CD14-positive monocyte (primary cell): ENCODE measurements around the gene HYAL1. TPM values are rescaled to one million over a fixed set of nuclear protein-coding genes. Genes with fewer than 3 reads are reported as not detected.

Source experiments
- DNase-seq, 3 donors: peaks; one replicate each; pipeline ENCODE4 v3.0.0-alpha.2; 2011 to 2022
- H2AFZ ChIP-seq: 2 replicates; pipeline ENCODE4 v1.6.0; 2012; ENCODE audit warnings: mild to moderate bottlenecking, low read depth, low read length, inconsistent platforms; ENCODE audit not compliant: insufficient read depth, poor library complexity, severe bottlenecking
- H3K27ac ChIP-seq, 2 donors: 1 replicate in 1 of 2; 2 replicates in 1 of 2; pipeline ENCODE4 v1.5.1; 2012 to 2013; ENCODE audit warnings: low read length in 2 of 2, control low read depth in 1 of 2, inconsistent platforms in 1 of 2, low read depth in 1 of 2, mild to moderate bottlenecking in 1 of 2
- H3K27me3 ChIP-seq, 2 donors: one replicate each; pipeline versions ENCODE4 v1.6.0 to v1.6.1; 2011 to 2013; ENCODE audit warnings: low read length in 2 of 2; ENCODE audit not compliant: control insufficient read depth in 2 of 2, insufficient read depth in 2 of 2
- H3K36me3 ChIP-seq, 2 donors: replicated peaks in 1 of 2; 1 replicate in 1 of 2; 2 replicates in 1 of 2; pipeline versions ENCODE4 v1.5.1 to v1.6.1; 2012 to 2013; ENCODE audit warnings: low read length in 2 of 2, control low read depth in 1 of 2, inconsistent platforms in 1 of 2, mild to moderate bottlenecking in 1 of 2; ENCODE audit not compliant: insufficient read depth in 2 of 2, control insufficient read depth in 1 of 2
- H3K4me1 ChIP-seq, 2 donors: 1 replicate in 1 of 2; 2 replicates in 1 of 2; pipeline versions ENCODE4 v1.5.1 to v1.6.1; 2012 to 2013; ENCODE audit warnings: low read length in 2 of 2, control low read depth in 1 of 2, inconsistent platforms in 1 of 2, mild to moderate bottlenecking in 1 of 2, moderate library complexity in 1 of 2; ENCODE audit not compliant: insufficient read depth in 2 of 2, control insufficient read depth in 1 of 2
- H3K4me2 ChIP-seq: replicated peaks from 2 replicates; pipeline ENCODE3; 2012; ENCODE audit warnings: low read length, moderate library complexity, mild to moderate bottlenecking; ENCODE audit not compliant: poor library complexity, severe bottlenecking; ENCODE audit errors: extremely low read depth
- H3K4me3 ChIP-seq, 3 experiments: fragments of 200-600 bp in 1 of 3; sonication (generic) in 1 of 3; replicated peaks in 1 of 3; 1 replicate in 2 of 3; 2 replicates in 1 of 3; pipeline ENCODE4 v1.5.1; 2011 to 2013; ENCODE audit warnings: low read length in 3 of 3, mild to moderate bottlenecking in 3 of 3, control low read depth in 2 of 3, low read depth in 2 of 3, inconsistent platforms in 1 of 3, moderate library complexity in 1 of 3
- H3K79me2 ChIP-seq: 2 replicates; pipeline ENCODE4 v1.6.0; 2012; ENCODE audit warnings: mild to moderate bottlenecking, control low read depth, inconsistent platforms, low read length, moderate library complexity; ENCODE audit not compliant: insufficient read depth
- H3K9ac ChIP-seq: 2 replicates; pipeline ENCODE4 v1.6.0; 2017; ENCODE audit warnings: low read length, mild to moderate bottlenecking; ENCODE audit not compliant: insufficient read depth, poor library complexity, severe bottlenecking
- H3K9me3 ChIP-seq, 2 donors: replicated peaks in 1 of 2; 1 replicate in 1 of 2; 2 replicates in 1 of 2; pipeline versions ENCODE4 v1.5.1 to v1.6.1; 2012 to 2013; ENCODE audit warnings: low read length in 2 of 2, control low read depth in 1 of 2; ENCODE audit not compliant: control insufficient read depth in 1 of 2, insufficient read depth in 1 of 2
- H4K20me1 ChIP-seq: 2 replicates; pipeline ENCODE4 v1.6.0; 2012; ENCODE audit warnings: mild to moderate bottlenecking, low read length, control low read depth, moderate library complexity; ENCODE audit not compliant: insufficient read depth
- H3K27ac Mint-ChIP-seq, 7 donors: one replicate each; pipeline ENCODE4 v1.8.0; 2020; ENCODE audit warnings: mild to moderate bottlenecking in 7 of 7, mixed read lengths in 7 of 7, moderate library complexity in 6 of 7, inconsistent platforms in 2 of 7
- H3K27me3 Mint-ChIP-seq, 3 donors: one replicate each; pipeline ENCODE4 v1.8.0; 2021 to 2022; ENCODE audit warnings: low read depth in 3 of 3, mild to moderate bottlenecking in 3 of 3, mixed read lengths in 3 of 3, moderate library complexity in 3 of 3, inconsistent platforms in 1 of 3
- H3K36me3 Mint-ChIP-seq, 2 donors: one replicate each; pipeline ENCODE4 v1.8.0; 2020; ENCODE audit warnings: mixed read lengths in 2 of 2, inconsistent platforms in 1 of 2, mild to moderate bottlenecking in 1 of 2
- H3K4me1 Mint-ChIP-seq: one replicate; pipeline ENCODE4 v1.8.0; 2020; ENCODE audit warnings: mild to moderate bottlenecking, mixed read lengths
- H3K4me3 Mint-ChIP-seq, 2 donors: one replicate each; pipeline ENCODE4 v1.8.0; 2020; ENCODE audit warnings: mild to moderate bottlenecking in 2 of 2, mixed read lengths in 2 of 2, moderate library complexity in 1 of 2
- H3K9me3 Mint-ChIP-seq, 7 donors: one replicate each; pipeline ENCODE4 v1.8.0; 2020 to 2022; ENCODE audit warnings: mixed read lengths in 7 of 7, mild to moderate bottlenecking in 6 of 7, moderate library complexity in 6 of 7, inconsistent platforms in 2 of 7
- CTCF ChIP-seq: fragments of 200-600 bp; IDR thresholded peaks from one replicate; pipeline ENCODE4 v1.8.0; 2022; ENCODE audit warnings: antibody characterized with exemption, mild to moderate bottlenecking
- WGBS: methylation state at CpG from one replicate; pipeline ENCODE4 v1.1.5; 2013; ENCODE audit warnings: missing lambda C conversion rate; ENCODE audit not compliant: insufficient coverage; 5-methylcytosine and 5-hydroxymethylcytosine counted together
- intact Hi-C, 2 donors: fragments of 100-400 bp; cut with micrococcal nuclease; formaldehyde crosslinking; loops; one replicate each; pipeline versions ENCODE4 v1.15.0 to v1.15.1; 2023
- polyA plus RNA-seq, 3 donors: library from polyadenylated mRNA; depleted of rRNA in 1 of 3; unstranded in 2 of 3; stranded (reverse) in 1 of 3; fragments of 300-500 nt in 2 of 3; fragments of >200 nt in 1 of 3; fragmentation: Illumina TruSeq in 2 of 3; gene quantifications; 1 replicate in 2 of 3; 2 replicates in 1 of 3; pipeline ENCODE4 v1.2.3, GENCODE V29; 2012 to 2021

The HYAL1 gene
- polyA plus RNA-seq, 3 donors, result 0.57 TPM; not detected in 2

GRCh38 chr3:50251220-50251619 lies 52.2 kb downstream of the HYAL1 start:
- peaks cover 99% of the 10 kb centered on the region for H3K79me2 ChIP-seq
- no peak overlapping the region for H2AFZ ChIP-seq
- H3K4me3 Mint-ChIP-seq, result no peak overlapping the region
- H3K4me1 Mint-ChIP-seq, result peaks cover 71% of the 10 kb centered on the region
- H3K36me3 Mint-ChIP-seq, result peaks cover 60 to 93% of the 10 kb centered on the region in 2 donors
- no peak for DNase-seq
- no peaks in the 10 kb centered on the region for H3K9me3 ChIP-seq
- no peaks in the 10 kb centered on the region for H3K27me3 Mint-ChIP-seq
- no peak overlapping the region for H3K4me2 ChIP-seq
- 95% methylated on average over 8 of the region's 8 CpGs for WGBS
- H3K27ac ChIP-seq, result peak overlapping the region; percentile 87 to 100
- H3K27me3 ChIP-seq, result no peaks in the 10 kb centered on the region
- H3K4me3 ChIP-seq, result no peak overlapping the region
- no peak overlapping the region for H3K9ac ChIP-seq
- H3K27ac Mint-ChIP-seq, result peak overlapping the region; percentile 77 to 97 (median 83)
- no peak for TF ChIP-seq CTCF
- peaks cover 0 to 2% (median 0%) of the 10 kb centered on the region in 7 donors for H3K9me3 Mint-ChIP-seq
- peaks cover 80 to 85% of the 10 kb centered on the region in 2 donors for H3K4me1 ChIP-seq
- peaks cover 79 to 94% of the 10 kb centered on the region in 2 donors for H3K36me3 ChIP-seq
- intact Hi-C loops, result no loop called here
- H4K20me1 ChIP-seq, result peaks cover 100% of the 10 kb centered on the region

- Histone ChIP-seq H3K4me1 (peaks cover 87 to 90% of the 10 kb centered on the region in 2 donors), H3K4me2 (no peak overlapping the region), H3K27me3 (no peaks in the 10 kb centered on the region), H3K36me3 (peaks cover 72 to 87% of the 10 kb centered on the region in 2 donors), H2AFZ (no peak overlapping the region), H3K4me3 (no peak overlapping the region), H3K9me3 (no peaks in the 10 kb centered on the region), H4K20me1 (peaks cover 100% of the 10 kb centered on the region), H3K79me2 (peaks cover 100% of the 10 kb centered on the region), H3K27ac (peak overlapping the region in 1 of 2 donors; percentile 100), H3K9ac (no peak overlapping the region)
- Mint-ChIP-seq H3K4me3 (no peak overlapping the region), H3K27ac (peak overlapping the region in 4 of 7 donors; percentile 28 to 97 (median 79)), H3K27me3 (no peaks in the 10 kb centered on the region), H3K9me3 (peaks cover 0 to 2% (median 0%) of the 10 kb centered on the region in 7 donors), H3K4me1 (peaks cover 78% of the 10 kb centered on the region), H3K36me3 (peaks cover 57 to 89% of the 10 kb centered on the region in 2 donors)
- TF ChIP-seq CTCF, result no peak
- intact Hi-C loops, result no loop called here
- WGBS, result no CpG with 5 or more reads among the region's 4 CpGs
- DNase-seq, result no peak
Measured at GRCh38 chr3:50250514-50250913, 52.9 kb downstream of the HYAL1 start.

Other genes with a start within 250 kb of the HYAL1 start
- gene RBM5, start 214.7 kb downstream of the HYAL1 start, polyA plus RNA-seq, result 100 to 1,000 TPM in 1 of 3 donors, 10 to 100 TPM in 1, 1 to 10 TPM in 1; 9.7 to 332 (median 18.5) TPM
- gene SEMA3F, start 148.2 kb downstream of the HYAL1 start, polyA plus RNA-seq, result under 1 TPM in 1 of 3 donors, not detected in 2; 0.01 TPM
- not detected for gene GNAT1, start 112.0 kb downstream of the HYAL1 start, polyA plus RNA-seq
- not detected for gene SLC38A3, start 98.3 kb downstream of the HYAL1 start, polyA plus RNA-seq
- gene GNAI2, start 67.4 kb downstream of the HYAL1 start, polyA plus RNA-seq, result 1,000 to 10,000 TPM in 2 of 3 donors, 100 to 1,000 TPM in 1; 914 to 1,492 (median 1,165) TPM
- under 1 TPM in 1 of 3 donors, not detected in 2; 0.56 TPM for gene SEMA3B, start 34.4 kb downstream of the HYAL1 start, polyA plus RNA-seq
- gene LSMEM2, start 24.5 kb downstream of the HYAL1 start, polyA plus RNA-seq, result not detected
- gene IFRD2, start 11.1 kb downstream of the HYAL1 start, polyA plus RNA-seq, result 10 to 100 TPM; 17.1 to 35.1 (median 23.3) TPM
- gene HYAL3, start 4.2 kb downstream of the HYAL1 start, polyA plus RNA-seq, result 1 to 10 TPM; 3.4 to 5.8 (median 4.9) TPM
- 10 to 100 TPM in 1 of 3 donors, 1 to 10 TPM in 2; 2.3 to 21.3 (median 4.6) TPM for gene NAA80, start 4.2 kb downstream of the HYAL1 start, polyA plus RNA-seq
- gene HYAL2, start 19.2 kb upstream of the HYAL1 start, polyA plus RNA-seq, result 10 to 100 TPM; 18.3 to 25.8 (median 18.9) TPM
- gene TUSC2, start 24.6 kb upstream of the HYAL1 start, polyA plus RNA-seq, result 10 to 100 TPM; 22.6 to 55.7 (median 47.0) TPM
- 100 to 1,000 TPM in 1 of 3 donors, 10 to 100 TPM in 2; 16.0 to 229 (median 24.0) TPM for gene RASSF1, start 37.3 kb upstream of the HYAL1 start, polyA plus RNA-seq
- 1 to 10 TPM in 1 of 3 donors, under 1 TPM in 2; 0.12 to 1.7 (median 0.19) TPM for gene ZMYND10, start 42.2 kb upstream of the HYAL1 start, polyA plus RNA-seq
- gene NPRL2, start 47.2 kb upstream of the HYAL1 start, polyA plus RNA-seq, result 10 to 100 TPM; 20.9 to 37.9 (median 23.5) TPM
- gene CYB561D2, start 47.3 kb upstream of the HYAL1 start, polyA plus RNA-seq, result 10 to 100 TPM; 78.9 to 94.0 (median 82.5) TPM
- gene TMEM115, start 55.9 kb upstream of the HYAL1 start, polyA plus RNA-seq, result 10 to 100 TPM; 14.5 to 36.2 (median 32.9) TPM
- under 1 TPM in 2 of 3 donors, not detected in 1; 0.09 to 0.16 TPM for gene CACNA2D2, start 200.1 kb upstream of the HYAL1 start, polyA plus RNA-seq